ENCODE data around the gene PAPPA. TPM values are rescaled to one million over a fixed set of nuclear protein-coding genes. Genes with fewer than 3 reads are reported as not detected.

PAPPA gene
- total RNA-seq, 4 donors from 2014 or later = 0.29 to 17.1 (median 2.4) TPM

- Histone ChIP-seq H3K27ac (no peak overlapping the region), H3K27me3 (no peaks in the 10 kb centered on the region), H3K4me1 (no peaks in the 10 kb centered on the region), H3K4me3 (no peak overlapping the region), H3K9me3 (no peaks in the 10 kb centered on the region), H3K36me3 (no peaks in the 10 kb centered on the region)
- DNase-seq = no peak
- TF ChIP-seq POLR2A (IDR thresholded peaks at IDR 0.05) = no peak
- no peak for TF ChIP-seq CTCF (IDR thresholded peaks at IDR 0.05)
- intact Hi-C loops (cut with DNase I; ENCODE audit: low total_unique reads) = no loop called here
Measured at GRCh38 chr9:116327701-116328405, 174.3 kb downstream of the PAPPA start.

- H3K9me3 ChIP-seq = no peaks in the 10 kb centered on the region
- no peaks in the 10 kb centered on the region for H3K4me1 ChIP-seq
- no peak overlapping the region for H3K27ac ChIP-seq
- no peak overlapping the region for H3K4me3 ChIP-seq
- no peaks in the 10 kb centered on the region for H3K27me3 ChIP-seq
- DNase-seq = no peak
- TF ChIP-seq CTCF (IDR thresholded peaks at IDR 0.05) (no peak), POLR2A (IDR thresholded peaks at IDR 0.05) (no peak)
- intact Hi-C loops (cut with DNase I; ENCODE audit: low total_unique reads) = no loop called here
- no peaks in the 10 kb centered on the region for H3K36me3 ChIP-seq
Measured at GRCh38 chr9:116329470-116329869, 175.9 kb downstream of the PAPPA start.

GRCh38 chr9:116331241-116331640 is 177.7 kb downstream of the PAPPA start:
- Histone ChIP-seq H3K27me3 (no peaks in the 10 kb centered on the region), H3K36me3 (no peaks in the 10 kb centered on the region), H3K4me3 (no peak overlapping the region), H3K27ac (no peak overlapping the region), H3K9me3 (no peaks in the 10 kb centered on the region), H3K4me1 (no peaks in the 10 kb centered on the region)
- TF ChIP-seq POLR2A (IDR thresholded peaks at IDR 0.05) = no peak
- TF ChIP-seq CTCF (IDR thresholded peaks at IDR 0.05) = no peak
- intact Hi-C loops (cut with DNase I; ENCODE audit: low total_unique reads) = no loop called here
- no peak for DNase-seq

GRCh38 chr9:116332090-116332489 is 178.5 kb downstream of the PAPPA start:
- intact Hi-C loops (cut with DNase I; ENCODE audit: low total_unique reads) = no loop called here
- Histone ChIP-seq H3K27ac (no peak overlapping the region), H3K4me3 (no peak overlapping the region), H3K27me3 (no peaks in the 10 kb centered on the region), H3K4me1 (no peaks in the 10 kb centered on the region), H3K36me3 (no peaks in the 10 kb centered on the region), H3K9me3 (no peaks in the 10 kb centered on the region)
- DNase-seq = no peak
- TF ChIP-seq CTCF (IDR thresholded peaks at IDR 0.05) = no peak
- no peak for TF ChIP-seq POLR2A (IDR thresholded peaks at IDR 0.05)

- Histone ChIP-seq H3K36me3 (no peaks in the 10 kb centered on the region), H3K4me1 (no peaks in the 10 kb centered on the region), H3K4me3 (no peak overlapping the region), H3K27me3 (no peaks in the 10 kb centered on the region), H3K9me3 (no peaks in the 10 kb centered on the region), H3K27ac (no peak overlapping the region)
- TF ChIP-seq POLR2A (IDR thresholded peaks at IDR 0.05) (no peak), CTCF (IDR thresholded peaks at IDR 0.05) (no peak)
- intact Hi-C loops (cut with DNase I; ENCODE audit: low total_unique reads) = no loop called here
- no peak for DNase-seq
Measured at GRCh38 chr9:116333254-116333653, 179.7 kb downstream of the PAPPA start.

Measured in uterus (tissue), 4 donors.